Dendritic cell treated with granulocyte-macrophage colony-stimulating factor and Interleukin-4, amounts not matched to agents 40 ng/mL and 50 ng/mL, for 4 days (primary cell): ENCODE measurements around the gene RAD51B.

Source experiments
- H3K27ac Mint-ChIP-seq: one replicate; pipeline ENCODE4 v1.8.0; 2022; ENCODE audit warnings: mild to moderate bottlenecking, mixed read lengths
- H3K27me3 Mint-ChIP-seq: one replicate; pipeline ENCODE4 v1.8.0; 2022; ENCODE audit warnings: mild to moderate bottlenecking, mixed read lengths
- H3K36me3 Mint-ChIP-seq: one replicate; pipeline ENCODE4 v1.8.0; 2022; ENCODE audit warnings: low read depth, mixed read lengths
- H3K4me1 Mint-ChIP-seq: one replicate; pipeline ENCODE4 v1.8.0; 2022; ENCODE audit warnings: low read depth, mixed read lengths
- H3K4me3 Mint-ChIP-seq: one replicate; pipeline ENCODE4 v1.8.0; 2022; ENCODE audit warnings: mild to moderate bottlenecking, moderate library complexity, mixed read lengths
- H3K9me3 Mint-ChIP-seq: one replicate; pipeline ENCODE4 v1.8.0; 2022; ENCODE audit warnings: mixed read lengths
- intact Hi-C: fragments of 100-400 bp; cut with micrococcal nuclease; formaldehyde crosslinking; loops from one replicate; pipeline ENCODE4 v1.15.0; 2022

The RAD51B gene

GRCh38 chr14:68718023-68718990, 898.7 kb downstream of the RAD51B start:
- intact Hi-C loops: loop anchor here (5.0 to 10.0 kb wide), 2 partner anchors 69 to 474 kb away; no protein-coding TSS in a partner anchor
- H3K27ac Mint-ChIP-seq: no peak overlapping the region
- peaks cover 44% of the 10 kb centered on the region for H3K4me1 Mint-ChIP-seq
- H3K27me3 Mint-ChIP-seq: peaks cover 12% of the 10 kb centered on the region
- no peaks in the 10 kb centered on the region for H3K36me3 Mint-ChIP-seq
- H3K4me3 Mint-ChIP-seq: no peak overlapping the region
- H3K9me3 Mint-ChIP-seq: peaks cover 7% of the 10 kb centered on the region

GRCh38 chr14:68719634-68720384, 900.2 kb downstream of the RAD51B start:
- Mint-ChIP-seq H3K36me3 (no peaks in the 10 kb centered on the region), H3K4me1 (peaks cover 32% of the 10 kb centered on the region), H3K27ac (no peak overlapping the region), H3K9me3 (peaks cover 7% of the 10 kb centered on the region), H3K4me3 (no peak overlapping the region), H3K27me3 (peaks cover 17% of the 10 kb centered on the region)
- intact Hi-C loops: loop anchor here (5.0 to 10.0 kb wide), 3 partner anchors 37 to 475 kb away; no protein-coding TSS in a partner anchor

- H3K27ac Mint-ChIP-seq: no peak overlapping the region
- no peak overlapping the region for H3K4me3 Mint-ChIP-seq
- no peaks in the 10 kb centered on the region for H3K36me3 Mint-ChIP-seq
- intact Hi-C loops: loop anchor here (5.0 kb wide), 1 partner anchor 35 kb away; no protein-coding TSS in a partner anchor
- peaks cover 17% of the 10 kb centered on the region for H3K27me3 Mint-ChIP-seq
- H3K9me3 Mint-ChIP-seq: peaks cover 7% of the 10 kb centered on the region
- H3K4me1 Mint-ChIP-seq: peaks cover 25% of the 10 kb centered on the region
Observed at GRCh38 chr14:68722186-68722585, 902.6 kb downstream of the RAD51B start.

GRCh38 chr14:68722968-68723566, 903.5 kb downstream of the RAD51B start:
- peaks cover 19% of the 10 kb centered on the region for H3K27me3 Mint-ChIP-seq
- no peaks in the 10 kb centered on the region for H3K36me3 Mint-ChIP-seq
- H3K4me1 Mint-ChIP-seq: peaks cover 32% of the 10 kb centered on the region
- peaks cover 7% of the 10 kb centered on the region for H3K9me3 Mint-ChIP-seq
- H3K4me3 Mint-ChIP-seq: no peak overlapping the region
- intact Hi-C loops: loop anchor here (5.0 kb wide), 1 partner anchor 34 kb away; no protein-coding TSS in a partner anchor
- no peak overlapping the region for H3K27ac Mint-ChIP-seq

- H3K27ac Mint-ChIP-seq: no peak overlapping the region
- peaks cover 23% of the 10 kb centered on the region for H3K27me3 Mint-ChIP-seq
- no peaks in the 10 kb centered on the region for H3K36me3 Mint-ChIP-seq
- H3K9me3 Mint-ChIP-seq: peaks cover 7% of the 10 kb centered on the region
- peaks cover 35% of the 10 kb centered on the region for H3K4me1 Mint-ChIP-seq
- intact Hi-C loops: loop anchor here (5.0 kb wide), 1 partner anchor 33 kb away; no protein-coding TSS in a partner anchor
- H3K4me3 Mint-ChIP-seq: no peak overlapping the region
Observed at GRCh38 chr14:68723808-68724268, 904.3 kb downstream of the RAD51B start.

- Mint-ChIP-seq H3K36me3 (no peaks in the 10 kb centered on the region), H3K27ac (no peak overlapping the region), H3K9me3 (peaks cover 7% of the 10 kb centered on the region), H3K27me3 (peaks cover 24% of the 10 kb centered on the region), H3K4me3 (no peak overlapping the region), H3K4me1 (peaks cover 38% of the 10 kb centered on the region)
- intact Hi-C loops: loop anchor here (5.0 kb wide), 1 partner anchor 32 kb away; no protein-coding TSS in a partner anchor
Observed at GRCh38 chr14:68724914-68725313, 905.3 kb downstream of the RAD51B start.

- Mint-ChIP-seq H3K27me3 (peaks cover 19% of the 10 kb centered on the region), H3K9me3 (no peaks in the 10 kb centered on the region), H3K27ac (no peak overlapping the region), H3K36me3 (no peaks in the 10 kb centered on the region), H3K4me3 (no peak overlapping the region), H3K4me1 (peaks cover 49% of the 10 kb centered on the region)
- intact Hi-C loops: no loop called here
Observed at GRCh38 chr14:68726093-68726695, 906.6 kb downstream of the RAD51B start.

- Mint-ChIP-seq H3K4me3 (no peak overlapping the region), H3K27me3 (peaks cover 14% of the 10 kb centered on the region), H3K9me3 (no peaks in the 10 kb centered on the region), H3K36me3 (no peaks in the 10 kb centered on the region), H3K27ac (peak overlapping the region; percentile 56), H3K4me1 (peaks cover 60% of the 10 kb centered on the region)
- intact Hi-C loops: no loop called here
Observed at GRCh38 chr14:68727315-68728047, 907.9 kb downstream of the RAD51B start.

- peaks cover 70% of the 10 kb centered on the region for H3K4me1 Mint-ChIP-seq
- intact Hi-C loops: no loop called here
- H3K9me3 Mint-ChIP-seq: no peaks in the 10 kb centered on the region
- peaks cover 13% of the 10 kb centered on the region for H3K27me3 Mint-ChIP-seq
- no peaks in the 10 kb centered on the region for H3K36me3 Mint-ChIP-seq
- no peak overlapping the region for H3K4me3 Mint-ChIP-seq
- peak overlapping the region; percentile 56 for H3K27ac Mint-ChIP-seq
Observed at GRCh38 chr14:68728342-68729106, 908.9 kb downstream of the RAD51B start.

GRCh38 chr14:68729556-68729955, 910.0 kb downstream of the RAD51B start:
- no peaks in the 10 kb centered on the region for H3K9me3 Mint-ChIP-seq
- H3K36me3 Mint-ChIP-seq: no peaks in the 10 kb centered on the region

GRCh38 chr14:68730348-68730747, 910.8 kb downstream of the RAD51B start:
- Mint-ChIP-seq H3K36me3 (no peaks in the 10 kb centered on the region), H3K9me3 (no peaks in the 10 kb centered on the region), H3K4me1 (peaks cover 88% of the 10 kb centered on the region), H3K27ac (peak overlapping the region; percentile 58), H3K27me3 (peaks cover 9% of the 10 kb centered on the region), H3K4me3 (no peak overlapping the region)
- intact Hi-C loops: no loop called here

More at GRCh38 chr14:68729556-68729955, 910.0 kb downstream of the RAD51B start:
- H3K27ac Mint-ChIP-seq: peak overlapping the region; percentile 48
- no peak overlapping the region for H3K4me3 Mint-ChIP-seq
- H3K4me1 Mint-ChIP-seq: peaks cover 81% of the 10 kb centered on the region
- intact Hi-C loops: no loop called here
- H3K27me3 Mint-ChIP-seq: peaks cover 9% of the 10 kb centered on the region

GRCh38 chr14:68730811-68731425, 911.3 kb downstream of the RAD51B start:
- Mint-ChIP-seq H3K4me1 (peaks cover 88% of the 10 kb centered on the region), H3K36me3 (no peaks in the 10 kb centered on the region), H3K9me3 (no peaks in the 10 kb centered on the region), H3K4me3 (no peak overlapping the region), H3K27me3 (peaks cover 9% of the 10 kb centered on the region), H3K27ac (peak overlapping the region; percentile 58)
- intact Hi-C loops: no loop called here
